GM19351 (cell line): Measurements from ENCODE around the gene EFCAB7.

Source experiments
- ATAC-seq: cut with Tn5 transposase; IDR thresholded peaks from one replicate; pipeline ENCODE4 v1.9.1; 2021; ENCODE audit warnings: mild to moderate bottlenecking, moderate library complexity; ENCODE audit not compliant: unreplicated experiment

The EFCAB7 gene, protein sequence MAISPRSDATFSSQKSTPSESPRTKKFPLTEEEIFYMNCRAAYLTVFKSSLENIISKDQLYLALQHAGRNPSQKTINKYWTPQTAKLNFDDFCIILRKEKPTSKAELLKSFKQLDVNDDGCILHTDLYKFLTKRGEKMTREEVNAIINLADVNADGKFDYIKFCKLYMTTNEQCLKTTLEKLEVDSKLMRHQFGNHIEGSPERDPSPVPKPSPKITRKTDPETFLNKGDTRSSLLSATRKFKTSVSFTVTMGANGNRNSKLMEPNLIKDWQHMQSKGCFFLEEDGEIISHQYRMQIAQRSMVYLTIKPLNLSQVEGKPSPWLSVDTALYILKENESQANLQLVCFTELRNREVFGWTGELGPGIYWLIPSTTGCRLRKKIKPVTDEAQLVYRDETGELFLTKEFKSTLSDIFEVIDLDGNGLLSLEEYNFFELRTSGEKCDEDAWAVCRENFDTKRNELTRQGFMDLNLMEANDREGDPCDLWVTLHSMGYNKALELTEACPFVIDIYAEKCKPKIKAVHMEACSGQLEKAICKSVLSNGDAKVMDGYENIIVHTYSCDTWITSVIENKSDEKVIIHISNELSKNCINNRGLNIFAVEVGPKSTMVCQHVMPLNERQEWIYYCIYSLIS

GRCh38 chr1:63522891-63523728 lies at the start of gene EFCAB7, which contains the start of gene ITGB3BP:
Gene EFCAB7 (plus strand): TSS chr1:63523525. CDS start chr1:63525573, 2,048 bp downstream.
Gene ITGB3BP (minus strand): TSS chr1:63523225. CDS start chr1:63523133, 92 bp downstream.
- ATAC-seq = peak; percentile 84

- ATAC-seq = no peak
These were observed 47.6 kb upstream of the EFCAB7 start for GRCh38 chr1:63475761-63476160.

DNA sequence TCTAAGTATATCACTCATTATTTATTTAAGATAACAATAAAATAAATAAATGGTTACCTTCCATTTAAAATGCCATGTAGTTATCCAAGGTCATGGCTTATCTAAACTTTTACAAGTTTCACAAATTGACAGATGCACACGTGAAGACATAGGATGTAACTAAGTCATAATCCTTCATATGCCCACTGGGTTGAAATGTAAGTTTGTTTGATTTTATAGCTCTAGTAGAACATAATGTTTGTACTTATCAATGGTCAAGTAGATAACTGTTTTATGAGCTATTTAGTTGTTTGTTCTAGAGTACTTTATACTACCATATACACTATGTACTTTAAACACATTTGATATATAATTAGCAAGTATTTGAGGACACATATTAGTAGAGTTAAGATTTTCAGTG lies 43.3 kb upstream of the EFCAB7 start:
- no peak for ATAC-seq

GRCh38 chr1:63486629-63487028 lies 36.7 kb upstream of the EFCAB7 start:
- ATAC-seq = no peak

DNA sequence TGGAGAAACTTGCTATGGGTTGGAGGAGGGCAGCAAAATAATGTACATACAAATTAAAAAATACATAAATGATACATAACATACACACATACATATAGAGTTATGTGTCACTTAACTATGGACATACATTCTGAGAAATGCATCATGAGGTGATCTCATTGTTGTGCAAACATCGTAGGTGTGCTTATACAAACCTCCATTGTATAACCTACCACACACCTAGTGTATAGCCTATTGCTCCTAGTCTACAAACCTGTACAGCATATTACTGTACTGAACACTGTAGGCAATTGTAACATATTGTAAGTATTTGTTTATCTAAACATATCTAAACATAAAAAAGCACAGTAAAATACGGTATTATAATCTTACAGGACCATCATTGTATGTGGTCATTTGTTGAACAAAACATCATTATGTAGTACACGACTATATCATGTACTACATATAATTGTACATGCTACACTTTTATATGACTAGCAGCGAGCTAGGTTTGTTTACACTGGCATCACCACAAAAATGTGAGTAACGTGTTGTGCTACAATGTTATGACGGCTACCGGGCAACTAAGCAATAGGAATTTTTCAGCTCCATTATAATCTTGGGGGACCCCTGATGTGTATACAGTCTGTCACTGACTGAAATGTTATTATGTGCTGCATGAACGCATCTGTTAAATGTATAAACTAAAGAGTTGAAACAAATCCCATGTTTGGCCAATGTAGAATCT lies 35.8 kb upstream of the EFCAB7 start:
- ATAC-seq = no peak

- no peak for ATAC-seq
These were observed 25.7 kb upstream of the EFCAB7 start for GRCh38 chr1:63497577-63497976.

GRCh38 chr1:63498106-63498505 lies 25.2 kb upstream of the EFCAB7 start:
- ATAC-seq = no peak

DNA sequence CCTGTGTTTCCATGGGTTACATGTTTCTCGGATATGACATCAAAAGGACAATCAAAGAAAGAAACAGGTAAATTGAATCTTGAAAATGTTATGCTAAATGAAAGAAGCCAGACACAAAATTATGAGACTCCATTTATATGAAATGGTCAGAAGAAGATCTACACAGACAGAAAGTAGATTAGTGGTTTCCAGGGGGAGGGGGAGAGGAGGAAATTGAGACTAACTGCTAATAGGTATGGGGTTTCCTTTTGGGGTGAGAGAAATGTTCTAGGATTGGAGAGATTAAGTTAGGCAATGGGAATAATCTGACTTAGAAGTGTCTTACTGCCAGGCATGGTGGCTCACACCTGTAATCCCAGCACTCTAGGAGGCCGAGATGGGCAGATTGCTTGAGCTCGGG lies 22.1 kb upstream of the EFCAB7 start:
- ATAC-seq = no peak

- ATAC-seq = no peak
These were observed 16.5 kb upstream of the EFCAB7 start for GRCh38 chr1:63506782-63507181.

DNA sequence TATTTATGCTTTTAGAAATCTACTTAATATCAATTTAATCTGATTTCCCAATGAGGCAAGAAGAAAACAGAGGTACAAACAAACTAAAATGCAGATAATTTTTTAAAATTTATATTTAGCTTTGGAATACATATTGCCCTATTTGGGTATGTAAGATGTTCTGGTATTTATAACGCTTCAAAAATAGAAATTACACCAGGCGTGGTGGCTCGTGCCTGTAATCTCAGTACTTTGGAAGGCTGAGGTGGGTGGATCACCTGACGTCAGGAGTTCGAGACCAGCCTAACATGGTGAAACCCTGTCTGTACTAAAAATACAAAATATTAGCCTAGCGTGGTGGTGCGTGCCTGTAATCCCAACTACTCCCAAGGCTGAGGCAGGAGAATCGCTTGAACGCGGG lies 13.6 kb upstream of the EFCAB7 start:
- ATAC-seq = no peak

GRCh38 chr1:63512584-63512983 lies 10.7 kb upstream of the EFCAB7 start:
- no peak for ATAC-seq

GRCh38 chr1:63516629-63517028 lies 6.7 kb upstream of the EFCAB7 start:
- ATAC-seq = no peak

GRCh38 chr1:63523738-63524137 lies 413 bp downstream of the EFCAB7 start:
- ATAC-seq = peak; percentile 12

DNA sequence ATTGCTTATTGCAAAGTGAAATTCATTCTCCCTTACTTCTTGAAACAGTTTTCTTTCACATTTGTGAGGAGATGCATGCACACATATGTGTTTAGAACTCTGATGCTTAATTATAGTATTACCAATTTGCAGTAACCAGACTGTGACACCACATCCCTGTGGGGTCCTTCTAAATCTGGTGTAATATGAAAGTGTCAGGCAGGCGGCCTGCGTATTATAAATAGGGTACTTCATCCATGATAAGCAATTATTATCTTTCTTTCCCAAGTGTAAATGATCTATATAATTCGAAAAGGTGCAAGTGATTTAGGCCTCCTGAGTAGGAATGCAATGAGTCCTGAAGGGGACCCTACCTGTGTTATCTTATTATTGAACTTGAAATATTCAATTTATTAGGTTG lies 876 bp downstream of the EFCAB7 start:
- no peak for ATAC-seq

- no peak for ATAC-seq
These were observed 9.4 kb downstream of the EFCAB7 start for GRCh38 chr1:63532727-63533126.

- no peak for ATAC-seq
These were observed 10.6 kb downstream of the EFCAB7 start for GRCh38 chr1:63533931-63534330.

GRCh38 chr1:63534406-63534805 lies 11.1 kb downstream of the EFCAB7 start:
- no peak for ATAC-seq

DNA sequence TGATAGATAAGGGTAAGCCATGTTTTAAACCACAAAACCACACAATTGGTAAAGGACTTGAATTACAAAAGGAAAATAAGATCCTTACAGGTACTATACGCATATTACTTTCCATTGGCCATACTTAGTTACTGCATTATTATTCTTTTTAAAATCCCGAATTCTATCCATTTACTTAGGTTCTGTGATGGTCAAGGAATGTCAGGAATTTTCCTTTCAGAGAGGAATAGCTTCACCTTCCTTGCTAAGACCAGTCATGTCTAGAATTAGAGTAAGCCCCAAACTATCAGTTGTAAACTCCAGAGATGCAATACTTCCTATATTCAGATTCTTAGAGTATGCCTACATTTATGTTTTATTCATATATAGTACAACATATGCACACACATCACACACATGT lies 13.7 kb downstream of the EFCAB7 start:
- no peak for ATAC-seq

GRCh38 chr1:63537940-63538339 lies 14.6 kb downstream of the EFCAB7 start:
- ATAC-seq = no peak

DNA sequence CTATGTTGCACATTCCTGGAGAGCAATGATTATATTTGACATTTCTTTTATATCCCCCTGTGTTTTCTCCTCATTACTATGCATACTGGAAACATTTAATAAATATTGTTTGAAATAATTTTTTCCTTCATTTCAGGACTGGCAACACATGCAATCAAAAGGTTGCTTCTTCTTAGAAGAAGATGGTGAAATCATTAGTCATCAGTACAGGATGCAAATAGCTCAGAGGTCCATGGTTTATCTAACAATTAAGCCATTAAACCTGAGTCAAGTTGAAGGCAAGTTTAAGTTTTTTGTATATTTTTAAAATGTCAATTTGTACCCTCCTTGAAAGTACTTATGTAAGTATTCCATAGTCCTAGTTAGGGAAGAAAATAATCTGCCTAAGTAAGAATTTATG lies 22.5 kb downstream of the EFCAB7 start:
- ATAC-seq = no peak
